Measurements from ENCODE around the gene SLC27A3. TPM values are rescaled to one million over a fixed set of nuclear protein-coding genes. Genes with fewer than 3 reads are reported as not detected.
"Not testable (repeated sequence)": the region's sequence is repeated elsewhere in the genome, so short reads cannot be mapped to it uniquely, and the experiment has no call there.

SLC27A3 gene
- total and polyA plus RNA-seq, 2 donors (not counting 3 experiments of a cell fraction or from before 2014, with no cell fraction given), result 26.6 to 34.3 TPM

DNA sequence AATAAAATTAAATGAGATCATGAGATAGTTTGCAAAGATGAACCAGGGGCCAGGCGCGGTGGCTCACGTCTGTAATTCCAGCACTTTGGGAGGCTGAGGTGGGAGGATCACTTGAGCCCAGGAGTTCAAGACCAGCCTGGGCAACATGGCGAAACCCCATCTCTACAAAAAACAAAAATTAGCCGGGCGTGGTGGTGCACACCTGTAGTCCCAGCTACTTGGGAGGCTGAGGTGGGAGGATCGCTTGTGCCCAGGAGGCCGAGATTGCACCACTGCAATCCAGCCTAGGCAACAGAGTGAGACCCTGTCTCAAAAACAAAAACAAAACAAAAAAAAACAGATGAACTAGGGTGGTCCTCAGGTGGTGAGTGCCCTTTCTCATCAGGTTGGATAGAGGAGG, 7.4 kb downstream of the SLC27A3 start:
- FAIRE-seq; H3K9me1 ChIP-seq (replicated peaks; ENCODE audit: control insufficient read depth, extremely low read depth, insufficient read depth, low read length); H3K9me3 ChIP-seq (replicated peaks; ENCODE audit: control insufficient read depth, insufficient read depth, low read length); dilution Hi-C loops (cut with MboI; ENCODE audit: extremely low pct_ligation_motif_present, low sequenced_read_pairs); H4K20me1 ChIP-seq (replicated peaks; ENCODE audit: control insufficient read depth, extremely low read depth, insufficient read depth, low read length); H3K27me3 ChIP-seq (ENCODE audit: control insufficient read depth in 2 of 2, insufficient read depth in 2 of 2, low read length in 2 of 2); BruUV-seq (replicated peaks); H3K9ac ChIP-seq (replicated peaks; ENCODE audit: extremely low read depth, insufficient read depth, low read length); H3K79me2 ChIP-seq (ENCODE audit: control insufficient read depth, insufficient read depth, low read length); DNase-seq (ENCODE audit: low read depth, low spot score); CTCF ChIA-PET; H2AFZ ChIP-seq (ENCODE audit: low read depth, low read length); H3K36me3 ChIP-seq (ENCODE audit: control insufficient read depth in 2 of 2, extremely low read depth in 1 of 2, insufficient read depth in 2 of 2, low read length in 2 of 2): not testable (repeated sequence)
- peaks cover 15% of the 10 kb centered on the region for H3K4me1 ChIP-seq (ENCODE audit: control insufficient read depth, extremely low read depth, insufficient read depth, low read length)
- peak overlapping the region in 1 of 3 experiments; percentile 55 for H3K4me3 ChIP-seq (replicated peaks in 1 of 3; ENCODE audit: insufficient read depth in 1 of 3, low read depth in 1 of 3, low read length in 3 of 3)
- POLR2A ChIA-PET, result interaction anchor here (0.6 kb wide), 1 partner anchor 123 kb away, joined by 4 read pairs; no protein-coding TSS in a partner anchor
- intact Hi-C loops (cut with micrococcal nuclease), result loop anchor here (1.0 kb wide), 2 partner anchors 30 to 84 kb away; no protein-coding TSS in a partner anchor
- peak overlapping the region; percentile 73 for H3K27ac ChIP-seq (ENCODE audit: insufficient read depth, low read depth, low read length)
- H3K4me2 ChIP-seq (ENCODE audit: insufficient read depth, low read length), result peak overlapping the region; percentile 62

DNA sequence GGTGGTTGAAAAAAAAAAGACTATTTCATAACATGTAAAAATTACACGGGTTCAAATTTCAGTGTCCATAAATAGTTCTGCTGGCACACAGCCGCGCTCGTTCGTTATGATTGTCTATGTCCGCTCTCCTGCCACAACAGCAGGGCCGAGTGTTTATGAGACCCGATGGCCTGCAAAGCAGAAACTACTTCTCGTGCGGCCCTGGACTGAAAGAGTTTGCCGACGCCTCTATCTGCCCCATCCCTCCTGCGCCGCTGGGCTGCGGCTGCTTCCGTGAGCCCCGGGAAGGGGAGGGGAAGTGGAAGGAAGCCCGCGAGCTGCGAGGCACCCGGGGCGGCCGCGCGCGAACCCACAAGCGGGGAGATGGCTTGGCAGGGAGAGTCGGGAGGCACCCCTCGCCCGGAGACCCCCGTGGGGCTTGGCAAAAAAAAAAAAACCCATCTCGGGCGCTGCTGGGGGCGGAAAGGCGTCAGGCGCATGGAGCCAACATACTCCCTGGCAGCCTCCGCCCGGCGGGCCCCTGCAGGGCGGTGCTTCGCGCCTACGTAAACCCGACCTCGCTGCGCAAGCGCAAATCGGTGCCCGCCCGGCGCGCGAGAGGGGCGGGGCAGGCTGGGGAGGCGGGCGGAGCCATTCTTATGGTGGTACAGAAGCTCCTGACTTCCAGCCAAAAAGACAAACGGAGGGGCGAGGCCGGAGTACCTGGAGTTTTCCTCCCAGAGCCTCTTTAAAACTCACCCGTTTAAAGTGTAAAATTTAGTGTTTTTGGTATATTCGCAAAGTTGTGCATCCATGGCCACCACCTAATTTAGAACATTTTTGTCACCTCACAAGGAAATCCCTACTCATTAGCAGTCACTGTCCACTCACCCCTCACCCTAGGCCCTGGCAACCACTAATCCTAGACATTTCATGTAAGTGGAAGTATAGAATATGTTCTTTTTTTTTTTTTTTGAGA, 8.3 kb downstream of the SLC27A3 start:
- intact Hi-C loops (cut with micrococcal nuclease), result loop anchor here (1.0 kb wide), 2 partner anchors 31 to 85 kb away; no protein-coding TSS in a partner anchor
- CTCF ChIA-PET, result interaction anchor here (1.0 to 1.3 kb wide), 4 partner anchors 8 to 203 kb away, joined by 3 to 5 read pairs (median 4); partner anchors contain the start of genes DENND4B and SLC27A3
- FAIRE-seq (peak; percentile 96), DNase-seq (ENCODE audit: low read depth, low spot score) (peak; percentile 94)
- Histone ChIP-seq H2AFZ (ENCODE audit: low read depth, low read length) (peak overlapping the region; percentile 69), H3K27me3 (ENCODE audit: control insufficient read depth in 2 of 2, insufficient read depth in 2 of 2, low read length in 2 of 2) (peaks cover 0 to 2% of the 10 kb centered on the region in 2 experiments), H3K9ac (replicated peaks; ENCODE audit: extremely low read depth, insufficient read depth, low read length) (peak overlapping the region; percentile 74), H3K79me2 (ENCODE audit: control insufficient read depth, insufficient read depth, low read length) (no peaks in the 10 kb centered on the region), H3K4me3 (replicated peaks in 1 of 3; ENCODE audit: insufficient read depth in 1 of 3, low read depth in 1 of 3, low read length in 3 of 3) (peak overlapping the region; percentile 47 to 62 (median 55)), H3K36me3 (ENCODE audit: control insufficient read depth in 2 of 2, extremely low read depth in 1 of 2, insufficient read depth in 2 of 2, low read length in 2 of 2) (no peaks in the 10 kb centered on the region), H3K4me2 (ENCODE audit: insufficient read depth, low read length) (peak overlapping the region; percentile 62), H3K4me1 (ENCODE audit: control insufficient read depth, extremely low read depth, insufficient read depth, low read length) (peaks cover 15% of the 10 kb centered on the region), H4K20me1 (replicated peaks; ENCODE audit: control insufficient read depth, extremely low read depth, insufficient read depth, low read length) (no peaks in the 10 kb centered on the region), H3K9me3 (replicated peaks; ENCODE audit: control insufficient read depth, insufficient read depth, low read length) (no peaks in the 10 kb centered on the region), H3K27ac (ENCODE audit: insufficient read depth, low read depth, low read length) (peak overlapping the region; percentile 73), H3K9me1 (replicated peaks; ENCODE audit: control insufficient read depth, extremely low read depth, insufficient read depth, low read length) (no peaks in the 10 kb centered on the region)
- TSS peak; percentile 94 for BruUV-seq (replicated peaks)
- dilution Hi-C loops (cut with MboI; ENCODE audit: extremely low pct_ligation_motif_present, low sequenced_read_pairs), result no loop called here
- POLR2A ChIA-PET, result interaction anchor here (0.5 to 1.0 kb wide), 3 partner anchors 8 to 393 kb away, joined by 3 to 7 read pairs (median 4); partner anchors contain the start of gene SLC27A3
- TF ChIP-seq POLR2A (IDR thresholded peaks at IDR 0.05; ENCODE audit: low read depth, low read length) (peak; percentile 92), POLR2AphosphoS5 (IDR thresholded peaks at IDR 0.05; ENCODE audit: insufficient read depth, low read depth, low read length) (peak; percentile 98), FOS (IDR thresholded peaks at IDR 0.05; ENCODE audit: borderline replicate concordance, insufficient read depth, low read length) (no peak), GATA2 (IDR thresholded peaks at IDR 0.05; ENCODE audit: insufficient read depth, insufficient read length, low read depth, low read length) (no peak)
- TF ChIP-seq, protein P1, sequence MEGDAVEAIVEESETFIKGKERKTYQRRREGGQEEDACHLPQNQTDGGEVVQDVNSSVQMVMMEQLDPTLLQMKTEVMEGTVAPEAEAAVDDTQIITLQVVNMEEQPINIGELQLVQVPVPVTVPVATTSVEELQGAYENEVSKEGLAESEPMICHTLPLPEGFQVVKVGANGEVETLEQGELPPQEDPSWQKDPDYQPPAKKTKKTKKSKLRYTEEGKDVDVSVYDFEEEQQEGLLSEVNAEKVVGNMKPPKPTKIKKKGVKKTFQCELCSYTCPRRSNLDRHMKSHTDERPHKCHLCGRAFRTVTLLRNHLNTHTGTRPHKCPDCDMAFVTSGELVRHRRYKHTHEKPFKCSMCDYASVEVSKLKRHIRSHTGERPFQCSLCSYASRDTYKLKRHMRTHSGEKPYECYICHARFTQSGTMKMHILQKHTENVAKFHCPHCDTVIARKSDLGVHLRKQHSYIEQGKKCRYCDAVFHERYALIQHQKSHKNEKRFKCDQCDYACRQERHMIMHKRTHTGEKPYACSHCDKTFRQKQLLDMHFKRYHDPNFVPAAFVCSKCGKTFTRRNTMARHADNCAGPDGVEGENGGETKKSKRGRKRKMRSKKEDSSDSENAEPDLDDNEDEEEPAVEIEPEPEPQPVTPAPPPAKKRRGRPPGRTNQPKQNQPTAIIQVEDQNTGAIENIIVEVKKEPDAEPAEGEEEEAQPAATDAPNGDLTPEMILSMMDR (IDR thresholded peaks at IDR 0.05; ENCODE audit: extremely low read depth in 1 of 2, insufficient read depth in 1 of 2, low read depth in 1 of 2, low read length in 2 of 2), result peak in 1 of 2 donors; percentile 12
